ENCODE results near the gene LAPTM5.

Gene LAPTM5

GRCh38 chr1:30757352-30758120 lies at the start of gene LAPTM5:
LAPTM5 (minus strand) TSS chr1:30757774; CDS start chr1:30757745, 29 bp downstream.
- H3K36me3 Mint-ChIP-seq = no peaks in the 10 kb centered on the region

GRCh38 chr1:30806381-30807317 lies 49.1 kb upstream of the LAPTM5 start:
- Mint-ChIP-seq H3K9me3 (ENCODE audit: low read depth) (no peaks in the 10 kb centered on the region), H3K36me3 (no peaks in the 10 kb centered on the region), H3K4me1 (ENCODE audit: low read depth) (peaks cover 2% of the 10 kb centered on the region), H3K27ac (no peak overlapping the region), H3K27me3 (peaks cover 15% of the 10 kb centered on the region), H3K4me3 (no peak overlapping the region)

More at GRCh38 chr1:30757352-30758120, at the start of gene LAPTM5:
- Mint-ChIP-seq H3K4me3 (peak within 1 kb of the TSS; percentile 99), H3K27me3 (no peaks in the 10 kb centered on the region), H3K4me1 (ENCODE audit: low read depth) (peaks cover 88% of the 10 kb centered on the region), H3K27ac (peak within 1 kb of the TSS; percentile 100), H3K9me3 (ENCODE audit: low read depth) (no peaks in the 10 kb centered on the region)

GRCh38 chr1:30805304-30806003 lies 47.9 kb upstream of the LAPTM5 start:
- no peak overlapping the region for H3K4me3 Mint-ChIP-seq
- H3K27ac Mint-ChIP-seq = no peak overlapping the region
- H3K9me3 Mint-ChIP-seq (ENCODE audit: low read depth) = no peaks in the 10 kb centered on the region
- peaks cover 2% of the 10 kb centered on the region for H3K4me1 Mint-ChIP-seq (ENCODE audit: low read depth)
- no peaks in the 10 kb centered on the region for H3K36me3 Mint-ChIP-seq
- H3K27me3 Mint-ChIP-seq = peaks cover 14% of the 10 kb centered on the region

- Mint-ChIP-seq H3K4me1 (ENCODE audit: low read depth) (peaks cover 2% of the 10 kb centered on the region), H3K9me3 (ENCODE audit: low read depth) (no peaks in the 10 kb centered on the region), H3K4me3 (no peak overlapping the region), H3K27me3 (peaks cover 14% of the 10 kb centered on the region), H3K27ac (no peak overlapping the region), H3K36me3 (no peaks in the 10 kb centered on the region)
Observed at GRCh38 chr1:30804822-30805221, 47.2 kb upstream of the LAPTM5 start.

- H3K27me3 Mint-ChIP-seq = peaks cover 14% of the 10 kb centered on the region
Observed at GRCh38 chr1:30804352-30804751, 46.8 kb upstream of the LAPTM5 start.

GRCh38 chr1:30803562-30803961 lies 46.0 kb upstream of the LAPTM5 start:
- Mint-ChIP-seq H3K36me3 (no peaks in the 10 kb centered on the region), H3K4me1 (ENCODE audit: low read depth) (peaks cover 2% of the 10 kb centered on the region), H3K27ac (no peak overlapping the region), H3K4me3 (no peak overlapping the region), H3K27me3 (peaks cover 14% of the 10 kb centered on the region), H3K9me3 (ENCODE audit: low read depth) (no peaks in the 10 kb centered on the region)

More at GRCh38 chr1:30804352-30804751, 46.8 kb upstream of the LAPTM5 start:
- H3K4me3 Mint-ChIP-seq = no peak overlapping the region
- H3K9me3 Mint-ChIP-seq (ENCODE audit: low read depth) = no peaks in the 10 kb centered on the region
- H3K36me3 Mint-ChIP-seq = no peaks in the 10 kb centered on the region
- no peak overlapping the region for H3K27ac Mint-ChIP-seq
- peaks cover 2% of the 10 kb centered on the region for H3K4me1 Mint-ChIP-seq (ENCODE audit: low read depth)

- H3K27ac Mint-ChIP-seq = no peak overlapping the region
- H3K27me3 Mint-ChIP-seq = peaks cover 14% of the 10 kb centered on the region
- H3K36me3 Mint-ChIP-seq = no peaks in the 10 kb centered on the region
- no peaks in the 10 kb centered on the region for H3K9me3 Mint-ChIP-seq (ENCODE audit: low read depth)
- peaks cover 2% of the 10 kb centered on the region for H3K4me1 Mint-ChIP-seq (ENCODE audit: low read depth)
- H3K4me3 Mint-ChIP-seq = no peak overlapping the region
Observed at GRCh38 chr1:30801771-30802198, 44.2 kb upstream of the LAPTM5 start.

- H3K9me3 Mint-ChIP-seq (ENCODE audit: low read depth) = no peaks in the 10 kb centered on the region
- H3K27ac Mint-ChIP-seq = no peak overlapping the region
- no peak overlapping the region for H3K4me3 Mint-ChIP-seq
- peaks cover 4% of the 10 kb centered on the region for H3K27me3 Mint-ChIP-seq
- H3K36me3 Mint-ChIP-seq = no peaks in the 10 kb centered on the region
- H3K4me1 Mint-ChIP-seq (ENCODE audit: low read depth) = peaks cover 2% of the 10 kb centered on the region
Observed at GRCh38 chr1:30799233-30799511, 41.6 kb upstream of the LAPTM5 start.

- H3K27me3 Mint-ChIP-seq = peaks cover 2% of the 10 kb centered on the region
Observed at GRCh38 chr1:30798389-30799232, 41.0 kb upstream of the LAPTM5 start.

GRCh38 chr1:30795026-30795425 lies 37.5 kb upstream of the LAPTM5 start:
- Mint-ChIP-seq H3K9me3 (ENCODE audit: low read depth) (no peaks in the 10 kb centered on the region), H3K4me3 (no peak overlapping the region), H3K27me3 (peaks cover 3% of the 10 kb centered on the region), H3K36me3 (no peaks in the 10 kb centered on the region), H3K4me1 (ENCODE audit: low read depth) (peaks cover 8% of the 10 kb centered on the region), H3K27ac (no peak overlapping the region)

More at GRCh38 chr1:30798389-30799232, 41.0 kb upstream of the LAPTM5 start:
- Mint-ChIP-seq H3K9me3 (ENCODE audit: low read depth) (no peaks in the 10 kb centered on the region), H3K4me3 (no peak overlapping the region), H3K36me3 (no peaks in the 10 kb centered on the region), H3K27ac (no peak overlapping the region), H3K4me1 (ENCODE audit: low read depth) (peaks cover 2% of the 10 kb centered on the region)

- H3K36me3 Mint-ChIP-seq = no peaks in the 10 kb centered on the region
- no peak overlapping the region for H3K27ac Mint-ChIP-seq
- H3K4me1 Mint-ChIP-seq (ENCODE audit: low read depth) = peaks cover 9% of the 10 kb centered on the region
- H3K9me3 Mint-ChIP-seq (ENCODE audit: low read depth) = no peaks in the 10 kb centered on the region
- H3K27me3 Mint-ChIP-seq = peaks cover 3% of the 10 kb centered on the region
- H3K4me3 Mint-ChIP-seq = no peak overlapping the region
Observed at GRCh38 chr1:30794260-30794659, 36.7 kb upstream of the LAPTM5 start.

GRCh38 chr1:30793209-30793608 lies 35.6 kb upstream of the LAPTM5 start:
- Mint-ChIP-seq H3K27ac (no peak overlapping the region), H3K4me3 (no peak overlapping the region), H3K4me1 (ENCODE audit: low read depth) (peaks cover 9% of the 10 kb centered on the region), H3K36me3 (no peaks in the 10 kb centered on the region), H3K9me3 (ENCODE audit: low read depth) (no peaks in the 10 kb centered on the region), H3K27me3 (peaks cover 3% of the 10 kb centered on the region)

- Mint-ChIP-seq H3K27ac (no peak overlapping the region), H3K36me3 (no peaks in the 10 kb centered on the region), H3K4me1 (ENCODE audit: low read depth) (peaks cover 9% of the 10 kb centered on the region), H3K4me3 (no peak overlapping the region), H3K27me3 (peaks cover 3% of the 10 kb centered on the region), H3K9me3 (ENCODE audit: low read depth) (no peaks in the 10 kb centered on the region)
Observed at GRCh38 chr1:30791868-30792267, 34.3 kb upstream of the LAPTM5 start.

Measured in activated naive CD8-positive, alpha-beta T cell (primary cell).